Measurements from ENCODE around the gene SPAG17. TPM values are rescaled to one million over a fixed set of nuclear protein-coding genes. Genes with fewer than 3 reads are reported as not detected.

SPAG17 gene
- total RNA-seq, 1 experiment from 2014 or later = not detected

DNA sequence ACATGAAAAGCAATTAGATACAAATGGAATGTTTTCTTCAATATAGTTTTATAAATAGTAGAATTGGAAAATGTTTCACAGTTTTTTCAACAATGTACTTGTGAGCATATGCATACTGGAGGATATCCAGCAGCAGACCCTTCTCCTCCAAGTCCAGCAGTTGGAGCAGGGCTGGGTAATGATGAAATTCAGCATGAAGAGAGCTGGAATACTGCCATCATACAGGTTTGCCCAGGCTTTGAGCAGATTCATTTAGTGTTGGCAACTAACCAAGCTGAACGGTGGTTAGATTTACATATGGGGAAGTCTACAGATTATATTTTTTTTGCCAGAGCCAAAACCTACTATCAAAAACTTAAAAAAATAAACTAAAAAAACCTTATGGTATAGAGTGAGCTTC is 217.1 kb downstream of the SPAG17 start:
- DNase-seq (ENCODE audit: unreplicated experiment) = peak; percentile 68
- H3K36me3 Mint-ChIP-seq (ENCODE audit: insufficient read depth, unreplicated experiment) = peaks cover 13% of the 10 kb centered on the region

DNA sequence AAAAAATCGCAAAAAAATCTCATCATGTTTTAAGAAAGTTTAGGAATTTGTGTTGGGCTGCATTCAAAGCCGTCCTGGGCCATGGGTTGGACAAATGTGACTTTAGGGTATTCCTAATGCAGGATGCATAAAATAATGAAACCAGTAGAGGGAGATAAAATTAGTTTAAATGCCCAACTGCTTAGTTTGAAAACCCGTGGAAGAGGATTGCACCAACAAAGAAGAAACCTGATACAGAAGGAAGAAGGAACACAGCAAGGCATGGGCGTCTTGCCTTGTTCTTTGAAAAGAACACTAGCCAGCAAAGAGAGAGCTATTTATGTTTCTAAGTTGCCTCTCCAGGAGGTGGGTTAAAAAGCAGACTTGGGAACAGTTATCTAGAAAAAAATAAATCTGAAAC is 217.6 kb downstream of the SPAG17 start:
- TF ChIP-seq, protein P1, sequence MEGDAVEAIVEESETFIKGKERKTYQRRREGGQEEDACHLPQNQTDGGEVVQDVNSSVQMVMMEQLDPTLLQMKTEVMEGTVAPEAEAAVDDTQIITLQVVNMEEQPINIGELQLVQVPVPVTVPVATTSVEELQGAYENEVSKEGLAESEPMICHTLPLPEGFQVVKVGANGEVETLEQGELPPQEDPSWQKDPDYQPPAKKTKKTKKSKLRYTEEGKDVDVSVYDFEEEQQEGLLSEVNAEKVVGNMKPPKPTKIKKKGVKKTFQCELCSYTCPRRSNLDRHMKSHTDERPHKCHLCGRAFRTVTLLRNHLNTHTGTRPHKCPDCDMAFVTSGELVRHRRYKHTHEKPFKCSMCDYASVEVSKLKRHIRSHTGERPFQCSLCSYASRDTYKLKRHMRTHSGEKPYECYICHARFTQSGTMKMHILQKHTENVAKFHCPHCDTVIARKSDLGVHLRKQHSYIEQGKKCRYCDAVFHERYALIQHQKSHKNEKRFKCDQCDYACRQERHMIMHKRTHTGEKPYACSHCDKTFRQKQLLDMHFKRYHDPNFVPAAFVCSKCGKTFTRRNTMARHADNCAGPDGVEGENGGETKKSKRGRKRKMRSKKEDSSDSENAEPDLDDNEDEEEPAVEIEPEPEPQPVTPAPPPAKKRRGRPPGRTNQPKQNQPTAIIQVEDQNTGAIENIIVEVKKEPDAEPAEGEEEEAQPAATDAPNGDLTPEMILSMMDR (IDR thresholded peaks at IDR 0.05; ENCODE audit: unreplicated experiment) = peak; percentile 27
- Mint-ChIP-seq H3K36me3 (ENCODE audit: insufficient read depth, unreplicated experiment) (peaks cover 13% of the 10 kb centered on the region), H3K4me1 (ENCODE audit: insufficient read depth, unreplicated experiment) (peaks cover 11% of the 10 kb centered on the region), H3K9me3 (ENCODE audit: unreplicated experiment) (no peaks in the 10 kb centered on the region), H3K4me3 (ENCODE audit: unreplicated experiment) (no peak overlapping the region), H3K27ac (ENCODE audit: low read depth, unreplicated experiment) (no peak overlapping the region), H3K27me3 (ENCODE audit: insufficient read depth, unreplicated experiment) (no peaks in the 10 kb centered on the region)
- no TSS peak for BruUV-seq (replicated peaks)
- intact Hi-C loops (cut with micrococcal nuclease) = no loop called here
- POLR2A ChIA-PET = interaction anchor here (1.0 to 1.3 kb wide), 2 partner anchors 10 to 92 kb away, joined by 3 to 4 read pairs; no protein-coding TSS in a partner anchor
- CTCF ChIA-PET = interaction anchor here (0.6 kb wide), 1 partner anchor 1402 kb away, joined by 4 read pairs; no protein-coding TSS in a partner anchor
- DNase-seq (ENCODE audit: unreplicated experiment) = peak; percentile 57

More for the DNA sequence above, 217.1 kb downstream of the SPAG17 start:
- Mint-ChIP-seq H3K27me3 (ENCODE audit: insufficient read depth, unreplicated experiment) (no peaks in the 10 kb centered on the region), H3K4me1 (ENCODE audit: insufficient read depth, unreplicated experiment) (peaks cover 11% of the 10 kb centered on the region), H3K4me3 (ENCODE audit: unreplicated experiment) (no peak overlapping the region), H3K9me3 (ENCODE audit: unreplicated experiment) (no peaks in the 10 kb centered on the region), H3K27ac (ENCODE audit: low read depth, unreplicated experiment) (no peak overlapping the region)
- BruUV-seq (replicated peaks) = no TSS peak
- CTCF ChIA-PET = interaction anchor here (0.6 kb wide), 1 partner anchor 1402 kb away, joined by 4 read pairs; no protein-coding TSS in a partner anchor
- intact Hi-C loops (cut with micrococcal nuclease) = no loop called here
- POLR2A ChIA-PET = interaction anchor here (0.6 to 1.3 kb wide), 4 partner anchors 8 to 93 kb away, joined by 3 to 4 read pairs (median 3); no protein-coding TSS in a partner anchor
- TF ChIP-seq, protein P1 (IDR thresholded peaks at IDR 0.05; ENCODE audit: unreplicated experiment) = no peak

DNA sequence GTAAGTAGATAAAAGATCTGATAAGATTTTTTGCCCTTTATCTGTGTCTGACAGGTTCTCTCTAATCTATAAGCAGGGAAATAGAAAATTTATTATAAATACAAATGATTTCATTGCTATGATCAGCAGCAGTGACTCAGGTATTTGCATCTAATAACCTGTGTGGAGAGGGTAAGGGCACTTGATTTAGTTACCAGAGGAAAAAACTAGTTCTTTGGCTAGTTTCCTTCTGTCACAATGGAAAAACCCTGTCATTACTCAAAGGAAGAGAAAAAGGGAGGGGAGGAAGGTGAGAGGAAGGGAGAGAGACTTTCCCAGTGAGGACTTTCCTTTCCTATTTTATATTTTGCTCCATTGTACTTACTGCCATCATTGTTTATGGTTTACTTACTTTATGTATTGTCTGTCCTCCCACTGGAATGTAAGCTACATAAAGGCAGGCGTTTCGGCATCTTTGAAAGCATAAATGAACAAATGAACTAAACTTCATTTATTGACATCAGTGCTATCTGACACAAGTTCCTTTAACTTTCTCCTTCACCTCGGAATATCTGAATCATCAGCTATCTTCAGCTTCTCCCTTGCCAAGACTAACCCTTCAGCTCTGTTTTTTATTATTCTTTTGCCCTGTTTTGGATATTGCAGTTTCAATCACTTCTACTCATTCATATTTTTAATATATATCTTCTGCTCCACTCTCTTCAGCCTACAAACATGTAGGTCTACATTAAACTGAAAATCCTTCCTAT is 220.6 kb downstream of the SPAG17 start:
- ChIA-PET CTCF (interaction anchor here (0.5 kb wide), 1 partner anchor 879 kb away, joined by 4 read pairs; no protein-coding TSS in a partner anchor), POLR2A (no interaction called here)
- DNase-seq (ENCODE audit: unreplicated experiment) = no peak
- Mint-ChIP-seq H3K9me3 (ENCODE audit: unreplicated experiment) (no peaks in the 10 kb centered on the region), H3K36me3 (ENCODE audit: insufficient read depth, unreplicated experiment) (peaks cover 35% of the 10 kb centered on the region), H3K4me3 (ENCODE audit: unreplicated experiment) (no peak overlapping the region), H3K4me1 (ENCODE audit: insufficient read depth, unreplicated experiment) (peaks cover 11% of the 10 kb centered on the region), H3K27me3 (ENCODE audit: insufficient read depth, unreplicated experiment) (no peaks in the 10 kb centered on the region), H3K27ac (ENCODE audit: low read depth, unreplicated experiment) (no peak overlapping the region)
- intact Hi-C loops (cut with micrococcal nuclease) = no loop called here
- BruUV-seq (replicated peaks) = no TSS peak
- TF ChIP-seq, protein P1 (IDR thresholded peaks at IDR 0.05; ENCODE audit: unreplicated experiment) = no peak

DNA sequence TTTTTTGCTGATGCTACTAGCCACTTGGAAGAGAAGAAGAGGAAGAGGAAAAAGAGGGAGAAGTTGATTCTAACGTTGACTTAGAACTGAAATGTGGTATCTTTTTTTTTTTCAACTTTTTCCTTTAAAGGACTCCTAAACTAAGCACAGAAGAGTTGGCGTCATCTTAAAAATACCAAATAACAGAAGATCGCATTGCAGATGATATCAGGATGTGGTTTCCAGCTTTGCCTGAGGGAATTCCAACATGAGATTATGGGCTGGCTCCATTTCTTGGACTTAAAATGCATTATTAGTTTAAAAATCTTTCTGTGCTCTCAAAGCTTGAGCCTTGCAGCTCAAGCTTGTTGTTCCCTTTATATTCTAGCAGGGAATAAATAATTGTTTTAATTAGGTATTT is 225.7 kb downstream of the SPAG17 start:
- BruUV-seq (replicated peaks) = TSS peak; percentile 75
- H3K9me3 Mint-ChIP-seq (ENCODE audit: unreplicated experiment) = no peaks in the 10 kb centered on the region
- no peak for DNase-seq (ENCODE audit: unreplicated experiment)
- ChIA-PET CTCF (no interaction called here), POLR2A (interaction anchor here (0.6 to 1.2 kb wide), 2 partner anchors 9 to 30 kb away, joined by 3 read pairs; partner anchors contain the start of genes GDAP2 and WDR3)
- no peaks in the 10 kb centered on the region for H3K27me3 Mint-ChIP-seq (ENCODE audit: insufficient read depth, unreplicated experiment)
- H3K27ac Mint-ChIP-seq (ENCODE audit: low read depth, unreplicated experiment) = no peak overlapping the region
- intact Hi-C loops (cut with micrococcal nuclease) = no loop called here
- no peak overlapping the region for H3K4me3 Mint-ChIP-seq (ENCODE audit: unreplicated experiment)
- peaks cover 72% of the 10 kb centered on the region for H3K36me3 Mint-ChIP-seq (ENCODE audit: insufficient read depth, unreplicated experiment)
- no peaks in the 10 kb centered on the region for H3K4me1 Mint-ChIP-seq (ENCODE audit: insufficient read depth, unreplicated experiment)
- TF ChIP-seq, protein P1 (IDR thresholded peaks at IDR 0.05; ENCODE audit: unreplicated experiment) = no peak

Measured in MCF 10A (cell line).